Peyer's patch (tissue), 4 donors: Measurements from ENCODE around the gene PUSL1. TPM values are rescaled to one million over a fixed set of nuclear protein-coding genes. Genes with fewer than 3 reads are reported as not detected.

Experiments used
- DNase-seq, 3 donors: peaks; one replicate each; pipeline ENCODE4 v3.0.0-alpha.2; 2017 to 2019
- H3K27ac ChIP-seq, 4 donors: fragments of 200-600 bp; sonication (generic); one replicate each; pipeline ENCODE4 v1.5.1; 2016 to 2019
- H3K27me3 ChIP-seq, 2 donors: fragments of 200-600 bp; sonication (generic); one replicate each; pipeline ENCODE4 v1.5.1; 2019
- H3K36me3 ChIP-seq, 3 donors: fragments of 200-600 bp; sonication (generic); one replicate each; pipeline ENCODE4 v1.5.1; 2016 to 2019
- H3K4me1 ChIP-seq, 4 donors: fragments of 200-600 bp; sonication (generic); one replicate each; pipeline ENCODE4 v1.5.1; 2016 to 2019
- H3K4me3 ChIP-seq, 4 donors: fragments of 200-600 bp; sonication (generic); 1 replicate in 3 of 4; 2 replicates in 1 of 4; pipeline ENCODE4 v1.5.1; 2016 to 2019; ENCODE audit warnings: mild to moderate bottlenecking in 1 of 4
- H3K9me3 ChIP-seq, 4 donors: fragments of 200-600 bp; sonication (generic); one replicate each; pipeline ENCODE4 v1.5.1; 2016 to 2019; ENCODE audit warnings: mild to moderate bottlenecking in 1 of 4
- POLR2A ChIP-seq, 2 donors: fragments of 450-650 bp; IDR thresholded peaks; one replicate each; pipeline ENCODE4 v1.5.1; 2017; ENCODE audit warnings: antibody characterized with exemption in 2 of 2, mild to moderate bottlenecking in 2 of 2, moderate library complexity in 2 of 2
- total RNA-seq, 4 donors: library from RNA; depleted of rRNA; stranded (reverse); fragments of >200 nt; gene quantifications; one replicate each; pipeline ENCODE4 v1.1.0, GENCODE V29; 2016
- TF ChIP-seq, protein P1 (sequence below), 6 experiments: fragments of 450-650 bp in 4 of 6; fragments of 200-600 bp in 2 of 6; sonication (generic) in 1 of 6; IDR thresholded peaks; one replicate each; pipeline ENCODE4 v1.5.1; 2017 to 2019; ENCODE audit warnings: antibody characterized with exemption in 6 of 6, mild to moderate bottlenecking in 3 of 6, moderate library complexity in 1 of 6

Gene PUSL1
- total RNA-seq, 4 donors from 2014 or later = 12.4 to 38.9 (median 24.4) TPM

DNA sequence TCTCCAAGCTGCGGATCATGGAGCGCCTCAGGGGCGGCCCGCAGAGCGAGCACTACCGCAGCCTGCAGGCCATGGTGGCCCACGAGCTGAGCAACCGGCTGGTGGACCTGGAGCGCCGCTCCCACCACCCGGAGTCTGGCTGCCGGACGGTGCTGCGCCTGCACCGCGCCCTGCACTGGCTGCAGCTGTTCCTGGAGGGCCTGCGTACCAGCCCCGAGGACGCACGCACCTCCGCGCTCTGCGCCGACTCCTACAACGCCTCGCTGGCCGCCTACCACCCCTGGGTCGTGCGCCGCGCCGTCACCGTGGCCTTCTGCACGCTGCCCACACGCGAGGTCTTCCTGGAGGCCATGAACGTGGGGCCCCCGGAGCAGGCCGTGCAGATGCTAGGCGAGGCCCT is 18.9 kb downstream of the PUSL1 start:
- Histone ChIP-seq H3K27me3 (no peaks in the 10 kb centered on the region), H3K27ac (no peak overlapping the region), H3K4me3 (no peak overlapping the region), H3K9me3 (no peaks in the 10 kb centered on the region), H3K4me1 (peaks cover 0 to 36% (median 25%) of the 10 kb centered on the region in 4 donors), H3K36me3 (peaks cover 0 to 26% (median 0%) of the 10 kb centered on the region in 3 donors)
- TF ChIP-seq, protein P1, sequence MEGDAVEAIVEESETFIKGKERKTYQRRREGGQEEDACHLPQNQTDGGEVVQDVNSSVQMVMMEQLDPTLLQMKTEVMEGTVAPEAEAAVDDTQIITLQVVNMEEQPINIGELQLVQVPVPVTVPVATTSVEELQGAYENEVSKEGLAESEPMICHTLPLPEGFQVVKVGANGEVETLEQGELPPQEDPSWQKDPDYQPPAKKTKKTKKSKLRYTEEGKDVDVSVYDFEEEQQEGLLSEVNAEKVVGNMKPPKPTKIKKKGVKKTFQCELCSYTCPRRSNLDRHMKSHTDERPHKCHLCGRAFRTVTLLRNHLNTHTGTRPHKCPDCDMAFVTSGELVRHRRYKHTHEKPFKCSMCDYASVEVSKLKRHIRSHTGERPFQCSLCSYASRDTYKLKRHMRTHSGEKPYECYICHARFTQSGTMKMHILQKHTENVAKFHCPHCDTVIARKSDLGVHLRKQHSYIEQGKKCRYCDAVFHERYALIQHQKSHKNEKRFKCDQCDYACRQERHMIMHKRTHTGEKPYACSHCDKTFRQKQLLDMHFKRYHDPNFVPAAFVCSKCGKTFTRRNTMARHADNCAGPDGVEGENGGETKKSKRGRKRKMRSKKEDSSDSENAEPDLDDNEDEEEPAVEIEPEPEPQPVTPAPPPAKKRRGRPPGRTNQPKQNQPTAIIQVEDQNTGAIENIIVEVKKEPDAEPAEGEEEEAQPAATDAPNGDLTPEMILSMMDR (IDR thresholded peaks at IDR 0.05) = no peak
- no peak for TF ChIP-seq POLR2A (IDR thresholded peaks at IDR 0.05)
- no peak for DNase-seq

DNA sequence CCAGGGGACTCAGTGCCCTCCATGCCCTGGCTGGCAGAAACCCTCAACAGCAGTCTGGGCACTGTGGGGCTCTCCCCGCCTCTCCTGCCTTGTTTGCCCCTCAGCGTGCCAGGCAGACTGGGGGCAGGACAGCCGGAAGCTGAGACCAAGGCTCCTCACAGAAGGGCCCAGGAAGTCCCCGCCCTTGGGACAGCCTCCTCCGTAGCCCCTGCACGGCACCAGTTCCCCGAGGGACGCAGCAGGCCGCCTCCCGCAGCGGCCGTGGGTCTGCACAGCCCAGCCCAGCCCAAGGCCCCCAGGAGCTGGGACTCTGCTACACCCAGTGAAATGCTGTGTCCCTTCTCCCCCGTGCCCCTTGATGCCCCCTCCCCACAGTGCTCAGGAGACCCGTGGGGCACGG is 19.9 kb downstream of the PUSL1 start:
- Histone ChIP-seq H3K36me3 (peaks cover 0 to 26% (median 0%) of the 10 kb centered on the region in 3 donors), H3K27me3 (no peaks in the 10 kb centered on the region), H3K27ac (no peak overlapping the region), H3K4me1 (peaks cover 5 to 35% (median 22%) of the 10 kb centered on the region in 4 donors), H3K9me3 (no peaks in the 10 kb centered on the region), H3K4me3 (no peak overlapping the region)
- no peak for DNase-seq
- TF ChIP-seq, protein P1 (IDR thresholded peaks at IDR 0.05) = no peak
- TF ChIP-seq POLR2A (IDR thresholded peaks at IDR 0.05) = no peak

DNA sequence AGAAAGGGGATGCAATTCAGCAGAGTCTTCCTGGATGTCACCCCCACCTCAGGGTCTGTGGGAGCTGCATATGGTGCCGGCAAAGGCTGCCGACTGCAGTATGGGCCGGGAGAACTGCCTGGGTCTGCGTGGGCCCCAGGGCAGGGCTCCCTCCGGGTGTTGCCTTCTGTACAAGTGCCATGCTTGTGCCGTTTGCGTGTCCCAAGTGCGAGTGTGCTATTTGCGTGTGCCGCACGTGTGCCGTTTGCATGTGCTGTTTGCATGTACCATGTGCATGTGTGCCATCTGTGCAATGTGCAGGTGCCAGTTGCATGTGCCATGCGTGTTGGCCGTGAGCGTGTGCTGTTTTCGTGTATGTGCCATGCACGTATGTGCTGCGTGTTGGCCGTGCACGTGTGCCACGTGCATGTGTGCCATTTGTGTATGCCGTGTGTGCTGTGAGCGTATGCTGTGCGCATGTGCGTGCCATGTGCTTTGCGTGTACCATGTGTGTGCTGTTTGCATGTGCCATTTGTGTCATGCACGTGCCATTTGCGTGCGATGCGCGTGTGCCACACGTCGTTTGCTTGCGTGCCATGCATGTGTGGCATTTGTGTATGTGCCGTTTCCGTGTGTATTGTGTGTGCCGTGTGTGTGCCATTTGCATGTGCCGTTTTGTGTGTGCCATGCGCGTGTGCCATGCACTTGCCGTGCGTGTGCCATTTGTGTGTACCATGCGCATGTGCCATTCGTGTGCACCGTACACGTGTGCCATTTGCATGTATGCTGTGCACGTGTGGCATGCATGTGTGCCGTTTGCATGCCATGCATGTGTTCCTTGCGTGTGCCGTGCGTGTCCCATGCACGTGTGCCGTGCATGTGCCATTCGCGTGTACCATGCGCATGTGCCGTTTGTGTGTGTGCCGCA is 21.2 kb downstream of the PUSL1 start:
- Histone ChIP-seq H3K4me3 (no peak overlapping the region), H3K4me1 (peaks cover 5 to 31% (median 17%) of the 10 kb centered on the region in 4 donors), H3K9me3 (no peaks in the 10 kb centered on the region), H3K27ac (peak overlapping the region in 1 of 4 donors; percentile 71), H3K36me3 (peaks cover 0 to 26% (median 0%) of the 10 kb centered on the region in 3 donors), H3K27me3 (no peaks in the 10 kb centered on the region)
- TF ChIP-seq, protein P1 (IDR thresholded peaks at IDR 0.05) = no peak
- no peak for TF ChIP-seq POLR2A (IDR thresholded peaks at IDR 0.05)
- DNase-seq = no peak

DNA sequence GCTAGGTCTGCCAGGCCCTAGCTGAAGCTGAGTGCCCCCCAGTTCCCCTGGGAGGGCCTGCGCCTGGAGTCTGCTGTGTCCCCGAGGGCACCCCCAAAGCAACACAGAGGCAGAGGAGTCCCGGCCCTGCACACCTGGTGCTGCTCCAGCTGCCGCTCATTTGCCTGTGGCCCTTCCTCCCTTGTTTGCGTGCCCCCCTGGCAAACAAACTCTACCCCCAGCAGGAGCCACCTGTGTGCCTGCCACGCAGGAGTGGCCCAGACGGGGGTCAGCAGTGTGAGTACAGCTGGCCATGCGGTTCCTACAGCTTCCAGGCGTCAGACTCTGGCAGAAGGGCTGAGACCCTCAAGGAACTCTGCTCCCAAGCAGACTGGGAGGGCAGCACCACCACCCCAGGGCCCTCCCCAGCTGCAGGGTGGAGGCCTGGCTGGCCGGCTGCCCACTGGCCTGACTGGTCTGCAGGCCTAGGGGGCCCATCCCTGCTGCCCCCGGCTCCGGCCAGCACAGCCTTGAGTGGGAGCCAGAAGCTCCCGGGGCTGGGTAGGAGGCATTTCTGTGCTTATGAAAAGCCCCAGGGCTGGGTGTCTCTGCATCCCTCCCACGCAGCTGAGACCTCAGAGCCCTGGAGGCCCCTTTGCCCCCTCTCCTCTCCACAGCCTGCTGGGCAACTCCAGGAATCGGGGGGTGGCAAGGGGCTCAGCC is 22.1 kb downstream of the PUSL1 start:
- H3K4me3 ChIP-seq = peak overlapping the region in 1 of 4 donors; percentile 20
- peak overlapping the region in 3 of 4 donors; percentile 52 to 71 (median 61) for H3K27ac ChIP-seq
- peaks cover 0 to 29% (median 0%) of the 10 kb centered on the region in 3 donors for H3K36me3 ChIP-seq
- no peaks in the 10 kb centered on the region for H3K27me3 ChIP-seq
- TF ChIP-seq, protein P1 (IDR thresholded peaks at IDR 0.05) = no peak
- no peak for TF ChIP-seq POLR2A (IDR thresholded peaks at IDR 0.05)
- no peaks in the 10 kb centered on the region for H3K9me3 ChIP-seq
- peaks cover 5 to 25% (median 12%) of the 10 kb centered on the region in 4 donors for H3K4me1 ChIP-seq
- DNase-seq = peak in 2 of 3 donors; percentile 64 to 72

DNA sequence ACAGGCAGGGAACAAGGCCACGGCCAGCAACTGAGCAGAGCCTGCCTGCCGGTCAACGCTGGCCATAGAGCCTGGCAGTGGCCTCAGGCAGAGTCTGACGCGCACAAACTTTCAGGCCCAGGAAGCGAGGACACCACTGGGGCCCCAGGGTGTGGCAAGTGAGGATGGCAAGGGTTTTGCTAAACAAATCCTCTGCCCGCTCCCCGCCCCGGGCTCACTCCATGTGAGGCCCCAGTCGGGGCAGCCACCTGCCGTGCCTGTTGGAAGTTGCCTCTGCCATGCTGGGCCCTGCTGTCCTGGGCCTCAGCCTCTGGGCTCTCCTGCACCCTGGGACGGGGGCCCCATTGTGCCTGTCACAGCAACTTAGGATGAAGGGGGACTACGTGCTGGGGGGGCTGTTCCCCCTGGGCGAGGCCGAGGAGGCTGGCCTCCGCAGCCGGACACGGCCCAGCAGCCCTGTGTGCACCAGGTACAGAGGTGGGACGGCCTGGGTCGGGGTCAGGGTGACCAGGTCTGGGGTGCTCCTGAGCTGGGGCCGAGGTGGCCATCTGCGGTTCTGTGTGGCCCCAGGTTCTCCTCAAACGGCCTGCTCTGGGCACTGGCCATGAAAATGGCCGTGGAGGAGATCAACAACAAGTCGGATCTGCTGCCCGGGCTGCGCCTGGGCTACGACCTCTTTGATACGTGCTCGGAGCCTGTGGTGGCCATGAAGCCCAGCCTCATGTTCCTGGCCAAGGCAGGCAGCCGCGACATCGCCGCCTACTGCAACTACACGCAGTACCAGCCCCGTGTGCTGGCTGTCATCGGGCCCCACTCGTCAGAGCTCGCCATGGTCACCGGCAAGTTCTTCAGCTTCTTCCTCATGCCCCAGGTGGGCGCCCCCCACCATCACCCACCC is 22.9 kb downstream of the PUSL1 start, which contains the start of gene TAS1R3:
TSS of gene TAS1R3 (plus strand) at position 213 of the 898 bp plus-strand sequence. CDS start at position 279, 66 bp downstream.
- peak in 2 of 3 donors; percentile 60 to 77 for DNase-seq

More for the DNA sequence above, 22.9 kb downstream of the PUSL1 start, which contains the start of gene TAS1R3:
- no peaks in the 10 kb centered on the region for H3K27me3 ChIP-seq
- H3K4me1 ChIP-seq = peaks cover 0 to 17% (median 7%) of the 10 kb centered on the region in 4 donors
- peak within 1 kb of the TSS in 3 of 4 donors; percentile 52 to 71 (median 61) for H3K27ac ChIP-seq
- TF ChIP-seq POLR2A (IDR thresholded peaks at IDR 0.05) = no peak
- no peaks in the 10 kb centered on the region for H3K9me3 ChIP-seq
- H3K36me3 ChIP-seq = peaks cover 0 to 33% (median 0%) of the 10 kb centered on the region in 3 donors
- H3K4me3 ChIP-seq = peak within 1 kb of the TSS in 1 of 4 donors; percentile 20
